GM10266 (cell line): ENCODE data around the gene CLEC4F.
A peak's percentile ranks its signal among the peaks of the same experiment; 100 is the strongest.

Experiments used
- DNase-seq: peaks from one replicate; pipeline ENCODE4 v3.0.0; 2012; ENCODE audit errors: extremely low spot score
- CTCF ChIP-seq: IDR thresholded peaks from 2 replicates; pipeline ENCODE4 v1.5.1; 2012; ENCODE audit warnings: mild to moderate bottlenecking, low read depth; ENCODE audit not compliant: control insufficient read depth, insufficient read depth; ENCODE audit errors: missing control alignments

The CLEC4F gene

DNA sequence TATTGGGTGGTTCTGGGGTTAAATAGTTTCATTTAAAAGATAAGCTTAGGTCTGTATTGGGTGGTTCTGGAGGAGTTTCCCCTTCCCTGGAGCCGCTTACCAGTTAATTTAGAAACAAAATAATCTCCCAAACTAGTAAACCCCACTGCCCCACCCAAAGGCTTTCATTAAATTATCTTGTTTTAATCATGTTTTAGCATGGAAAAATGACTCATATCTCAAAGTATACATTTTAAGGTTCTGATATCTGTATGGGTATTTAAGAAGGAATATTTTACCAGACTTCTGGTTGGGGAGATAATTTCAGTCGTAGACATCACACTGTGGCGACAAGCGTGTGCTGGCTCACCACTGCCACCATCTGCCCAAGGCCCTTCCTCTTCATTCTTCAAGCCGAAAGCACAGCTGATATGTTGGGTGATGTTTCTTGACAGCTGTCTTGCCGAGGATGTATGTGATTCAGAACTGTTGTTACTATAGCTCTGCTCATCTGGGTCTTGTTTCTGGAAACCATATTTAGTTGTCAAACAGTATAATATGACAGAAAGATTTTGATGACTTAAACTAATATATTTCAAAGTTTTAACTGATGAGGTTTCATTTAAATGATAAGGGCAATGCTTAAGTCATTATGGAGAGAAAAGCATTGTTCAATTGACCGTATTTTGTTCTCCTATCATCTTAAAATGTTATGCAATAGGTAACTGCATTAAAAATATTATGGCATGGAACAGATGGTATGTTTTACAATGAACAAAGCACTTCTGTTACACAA, 35.1 kb downstream of the CLEC4F start:
- DNase-seq, result no peak

GRCh38 chr2:70784320-70784719, 36.1 kb downstream of the CLEC4F start:
- TF ChIP-seq CTCF, result no peak
- no peak for DNase-seq

More for the DNA sequence above, 35.1 kb downstream of the CLEC4F start:
- peak; percentile 57 for TF ChIP-seq CTCF

- DNase-seq, result no peak
- no peak for TF ChIP-seq CTCF
These were observed 40.4 kb downstream of the CLEC4F start for GRCh38 chr2:70779911-70780545.

GRCh38 chr2:70779491-70779890, 40.9 kb downstream of the CLEC4F start:
- DNase-seq, result no peak
- TF ChIP-seq CTCF, result no peak

DNA sequence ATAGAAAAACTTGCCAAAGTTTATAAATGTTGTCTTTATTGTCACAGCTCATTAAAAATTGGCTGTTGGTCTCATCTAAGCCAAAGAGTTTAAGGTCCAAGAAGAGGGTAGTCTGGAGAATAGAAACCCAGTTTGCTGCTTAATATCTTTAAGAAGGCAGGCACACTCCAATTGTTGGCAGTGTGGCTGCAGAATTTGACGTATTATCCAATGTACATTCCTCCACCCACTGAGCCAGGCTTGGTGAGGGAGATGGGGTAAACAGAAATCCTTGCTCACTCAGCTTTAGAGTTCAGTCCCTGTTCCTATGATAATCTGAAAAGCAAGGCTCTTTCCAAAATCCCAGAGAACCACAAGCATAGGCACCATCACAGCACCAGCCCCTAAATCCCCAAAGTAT, 41.7 kb downstream of the CLEC4F start:
- DNase-seq, result no peak
- no peak for TF ChIP-seq CTCF

GRCh38 chr2:70777450-70777849, 42.9 kb downstream of the CLEC4F start:
- no peak for TF ChIP-seq CTCF
- DNase-seq, result no peak

DNA sequence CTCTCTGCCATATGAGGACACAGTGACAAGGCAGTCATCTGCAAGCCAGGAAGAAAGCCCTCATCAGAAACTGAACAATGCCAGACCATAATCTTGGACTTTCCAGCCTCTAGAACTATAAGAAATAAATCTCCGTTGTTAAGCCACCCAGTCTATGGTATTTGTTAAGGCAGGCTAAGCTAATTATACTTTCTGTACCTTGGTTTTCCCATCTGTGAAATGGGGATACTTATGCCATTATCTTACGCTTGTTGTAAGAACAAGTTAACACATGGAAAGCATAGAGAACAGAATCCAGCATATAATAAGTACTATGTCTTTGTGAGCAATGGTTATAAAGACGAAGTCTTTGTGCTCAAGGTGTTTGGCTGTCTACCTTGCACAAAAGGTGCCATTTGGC, 44.1 kb downstream of the CLEC4F start:
- no peak for DNase-seq
- no peak for TF ChIP-seq CTCF
